IMR-90 (cell line): ENCODE results near the gene TSGA10IP. TPM values are rescaled to one million over a fixed set of nuclear protein-coding genes. Genes with fewer than 3 reads are reported as not detected.

Source experiments
- ATAC-seq: fragments of 200-7000 bp; cut with Tn5 transposase; 2 replicates; pipeline ENCODE4 v1.9.1; 2020; ENCODE audit warnings: low read depth, mild to moderate bottlenecking, moderate library complexity
- BruUV-seq: library from RNA; stranded (reverse); fragments of 400-500 nt; replicated peaks from 2 replicates; lab custom pipeline; 2021; lab: Mats Ljungman, UMichigan
- CTCF ChIA-PET: fragments of 300-600 bp; formaldehyde crosslinking; extraction: SDS; loops from one replicate; lab custom pipeline; 2021; ENCODE audit warnings: antibody characterized with exemption; lab: Yijun Ruan, JAX
- POLR2A ChIA-PET: fragments of 300-600 bp; sonication (Branson Sonifier 250); formaldehyde crosslinking; loops from one replicate; lab custom pipeline; 2022; ENCODE audit warnings: antibody characterized with exemption; ENCODE audit not compliant: unreplicated experiment; lab: Charles Lee
- DNase-seq: peaks from one replicate; pipeline ENCODE4 v3.0.0; 2013
- H2AFZ ChIP-seq: replicated peaks from 2 replicates; pipeline ENCODE3; 2013; ENCODE audit warnings: low read length, mild to moderate bottlenecking; ENCODE audit not compliant: poor library complexity
- H2AK5ac ChIP-seq: 2 replicates; pipeline ENCODE4 v1.6.1; 2013; ENCODE audit warnings: low read depth, low read length, inconsistent platforms
- H2AK9ac ChIP-seq: replicated peaks from 2 replicates; pipeline ENCODE3; 2013; ENCODE audit warnings: mild to moderate bottlenecking, low read depth, low read length, moderate library complexity; ENCODE audit not compliant: poor library complexity
- H2BK120ac ChIP-seq: 2 replicates; pipeline ENCODE4 v1.6.1; 2013; ENCODE audit warnings: low read depth, low read length, inconsistent platforms
- H2BK15ac ChIP-seq: 3 replicates; pipeline ENCODE4 v1.6.1; 2013; ENCODE audit warnings: low read depth, low read length, inconsistent platforms
- H2BK20ac ChIP-seq: 2 replicates; pipeline ENCODE4 v1.6.1; 2013; ENCODE audit warnings: low read depth, mild to moderate bottlenecking, inconsistent platforms, low read length, moderate library complexity
- H2BK5ac ChIP-seq: 2 replicates; pipeline ENCODE4 v1.6.1; 2013; ENCODE audit warnings: mild to moderate bottlenecking, low read depth, low read length, inconsistent platforms; ENCODE audit not compliant: poor library complexity, severe bottlenecking
- H3K14ac ChIP-seq: replicated peaks from 2 replicates; pipeline ENCODE4 v1.6.1; 2013; ENCODE audit warnings: low read depth, low read length, inconsistent platforms
- H3K18ac ChIP-seq: 2 replicates; pipeline ENCODE4 v1.6.1; 2013; ENCODE audit warnings: low read depth, low read length, control low read depth
- H3K23ac ChIP-seq: 2 replicates; pipeline ENCODE4 v1.6.1; 2013; ENCODE audit warnings: low read depth, low read length, inconsistent platforms
- H3K27ac ChIP-seq: 2 replicates; pipeline ENCODE4 v1.5.1; 2013; ENCODE audit warnings: mild to moderate bottlenecking, control low read depth, low read length; ENCODE audit not compliant: insufficient read depth
- H3K27me3 ChIP-seq: 2 replicates; pipeline ENCODE4 v1.6.1; 2013; ENCODE audit warnings: low read length; ENCODE audit not compliant: control insufficient read depth, insufficient read depth
- H3K36me3 ChIP-seq: 2 replicates; pipeline ENCODE4 v1.6.1; 2013; ENCODE audit warnings: low read length, mixed read lengths; ENCODE audit not compliant: control insufficient read depth, insufficient read depth
- H3K4ac ChIP-seq: 2 replicates; pipeline ENCODE4 v1.6.1; 2013; ENCODE audit warnings: low read depth, low read length, inconsistent platforms
- H3K4me1 ChIP-seq: 2 replicates; pipeline ENCODE4 v1.6.1; 2013; ENCODE audit warnings: low read length, mixed read lengths; ENCODE audit not compliant: control insufficient read depth, insufficient read depth
- H3K4me2 ChIP-seq: 2 replicates; pipeline ENCODE4 v1.6.1; 2013; ENCODE audit warnings: low read depth, mild to moderate bottlenecking, control low read depth, low read length, moderate library complexity
- H3K4me3 ChIP-seq: 2 replicates; pipeline ENCODE4 v1.5.1; 2013; ENCODE audit warnings: low read depth, mild to moderate bottlenecking, control low read depth, low read length, moderate library complexity; ENCODE audit not compliant: insufficient read depth
- H3K56ac ChIP-seq: 2 replicates; pipeline ENCODE4 v1.6.1; 2013; ENCODE audit warnings: low read length, inconsistent platforms; ENCODE audit not compliant: insufficient read depth; ENCODE audit errors: extremely low read depth
- H3K79me1 ChIP-seq, 2 experiments: 2 replicates each; pipeline ENCODE4 v1.6.1; 2013; ENCODE audit warnings: low read length in 2 of 2, inconsistent platforms in 1 of 2, low read depth in 1 of 2
- H3K9ac ChIP-seq: 2 replicates; pipeline ENCODE4 v1.6.1; 2013; ENCODE audit warnings: low read depth, low read length, control low read depth
- H3K9me1 ChIP-seq: 2 replicates; pipeline ENCODE4 v1.6.1; 2013; ENCODE audit warnings: low read length, inconsistent platforms; ENCODE audit not compliant: insufficient read depth
- H3K9me3 ChIP-seq: 2 replicates; pipeline ENCODE4 v1.6.1; 2013; ENCODE audit warnings: low read length; ENCODE audit not compliant: control insufficient read depth, insufficient read depth
- H4K20me1 ChIP-seq: 2 replicates; pipeline ENCODE4 v1.6.1; 2013; ENCODE audit warnings: low read length, inconsistent platforms; ENCODE audit not compliant: insufficient read depth
- H4K5ac ChIP-seq: 2 replicates; pipeline ENCODE4 v1.6.1; 2013; ENCODE audit warnings: mild to moderate bottlenecking, low read depth, low read length, control low read depth
- H4K8ac ChIP-seq, 2 experiments: 2 replicates each; pipeline ENCODE4 v1.6.1; 2013; ENCODE audit warnings: low read depth in 2 of 2, low read length in 2 of 2, control low read depth in 1 of 2, inconsistent platforms in 1 of 2
- H4K91ac ChIP-seq: 2 replicates; pipeline ENCODE4 v1.6.1; 2013; ENCODE audit warnings: low read depth, low read length, inconsistent platforms; ENCODE audit not compliant: insufficient read depth
- MAZ ChIP-seq: IDR thresholded peaks from 2 replicates; pipeline ENCODE4 v1.6.1; 2012; ENCODE audit warnings: low read depth, mild to moderate bottlenecking, low read length, improper control_type of control experiment, moderate library complexity, borderline replicate concordance
- RAD21 ChIP-seq: IDR thresholded peaks from 2 replicates; pipeline ENCODE4 v1.6.1; 2012; ENCODE audit warnings: low read length, improper control_type of control experiment
- RCOR1 ChIP-seq: IDR thresholded peaks from 2 replicates; pipeline ENCODE4 v1.6.1; 2012; ENCODE audit warnings: mild to moderate bottlenecking, low read length, improper control_type of control experiment; ENCODE audit not compliant: insufficient replicate concordance
- WGBS, 2 experiments: methylation state at CpG; one replicate each; pipeline versions ENCODE4 v1.1.5 to v1.1.7; 2013; ENCODE audit warnings: missing lambda C conversion rate in 2 of 2; ENCODE audit not compliant: insufficient read length in 1 of 2; ENCODE audit errors: extremely low coverage in 2 of 2; 5-methylcytosine and 5-hydroxymethylcytosine counted together
- dilution Hi-C: fragments of 300-500 bp; cut with HindIII; formaldehyde crosslinking; loops from one replicate; pipeline ENCODE4 v1.14.3; 2018; ENCODE audit warnings: low sequenced_read_pairs; ENCODE audit not compliant: unreplicated experiment
- in situ Hi-C: fragments of 300-500 bp; cut with MboI; formaldehyde crosslinking; loops from 3 replicates; pipeline ENCODE4 v1.14.3; 2019; ENCODE audit warnings: low sequenced_read_pairs, inconsistent platforms, mixed read lengths
- intact Hi-C: fragments of 100-400 bp; cut with micrococcal nuclease; formaldehyde crosslinking; loops from 2 replicates; pipeline ENCODE4 v1.10.0; 2022
- polyA plus RNA-seq, 3 experiments: library from polyadenylated mRNA; depleted of rRNA; stranded (reverse); fragments of >200 nt; gene quantifications; 2 replicates each; pipeline ENCODE4 v1.2.3, GENCODE V29; 2012; ENCODE audit warnings: low replicate concordance in 1 of 3
- total RNA-seq: library from RNA; depleted of rRNA; stranded (reverse); fragments of >200 nt; gene quantifications from 2 replicates; pipeline ENCODE4 v1.2.3, GENCODE V29; 2012

Gene TSGA10IP
- total and polyA plus RNA-seq, 2 of the 4 experiments (the other 2 are of a cell fraction) = 0.21 TPM; not detected in 1

DNA sequence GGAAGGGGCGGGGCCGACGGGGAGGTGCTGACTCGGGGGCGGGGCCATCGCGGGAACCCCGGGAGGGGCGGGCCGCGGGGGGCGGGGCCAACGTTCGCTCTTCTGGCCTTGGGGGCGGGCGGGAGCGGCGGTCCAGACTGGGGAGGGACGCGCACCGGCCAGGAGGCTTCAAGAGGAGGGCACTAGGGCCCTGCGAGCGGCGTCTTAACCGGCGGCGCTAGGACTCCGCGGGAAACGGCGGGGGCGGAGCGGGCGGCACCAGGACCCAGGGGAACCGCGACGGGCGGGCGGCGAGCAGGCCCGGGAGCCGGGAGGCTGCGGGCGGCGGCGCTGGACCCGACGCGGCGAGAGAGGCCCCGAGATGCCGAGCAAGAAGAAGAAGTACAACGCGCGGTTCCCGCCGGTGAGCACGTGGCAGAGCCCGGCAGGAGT, 26.1 kb upstream of the TSGA10IP start, which contains the start of gene DRAP1 (continued):
- TF ChIP-seq MAZ = peak; percentile 98

DNA sequence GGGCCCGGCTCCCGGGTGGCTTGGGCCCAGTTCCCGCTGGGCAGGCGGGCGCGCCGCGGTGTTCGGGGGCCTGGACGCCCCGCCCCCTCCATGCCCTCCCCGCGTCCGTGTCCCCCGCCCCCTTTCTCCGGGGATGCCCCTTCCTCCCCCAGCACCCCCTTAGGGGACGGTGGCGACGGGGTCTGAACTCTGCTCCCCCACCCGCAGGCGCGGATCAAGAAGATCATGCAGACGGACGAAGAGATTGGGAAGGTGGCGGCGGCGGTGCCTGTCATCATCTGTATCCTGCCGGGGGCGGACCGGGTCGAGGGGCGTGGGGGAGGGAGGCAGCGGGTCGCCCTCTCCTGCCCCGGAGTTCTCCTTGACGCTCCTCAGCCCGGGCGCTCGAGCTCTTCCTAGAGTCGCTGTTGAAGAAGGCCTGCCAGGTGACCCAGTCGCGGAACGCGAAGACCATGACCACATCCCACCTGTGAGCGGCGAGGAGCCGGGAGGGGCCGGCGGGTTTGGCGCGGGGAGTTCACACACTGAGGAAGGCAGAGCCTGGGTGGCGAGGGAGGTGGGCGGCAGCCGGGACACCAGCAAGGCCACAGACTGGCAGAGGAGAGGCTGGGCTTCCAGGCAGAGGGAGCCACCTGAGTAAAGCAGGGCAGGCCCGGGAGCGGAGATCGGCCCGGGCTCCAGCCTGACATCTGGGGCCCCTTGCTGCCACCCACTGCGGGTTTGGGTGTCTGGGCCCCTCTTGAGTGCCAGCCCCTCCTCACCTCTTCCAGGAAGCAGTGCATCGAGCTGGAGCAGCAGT, 25.5 kb upstream of the TSGA10IP start:
- WGBS, 2 experiments = 1% methylated on average over 19 of the region's 60 CpGs; no CpG with 5 or more reads in 1 of the 2 experiments
- H3K4me2 ChIP-seq = peak overlapping the region; percentile 84
- DNase-seq = no peak
- H4K91ac ChIP-seq = peak overlapping the region; percentile 51
- H3K4ac ChIP-seq = peak overlapping the region; percentile 73
- ChIA-PET POLR2A (no interaction called here), CTCF (no interaction called here)
- H3K9me3 ChIP-seq = no peaks in the 10 kb centered on the region
- H3K23ac ChIP-seq = peak overlapping the region; percentile 62; the same call in 1 of the 2 replicates
- peaks cover 11% of the 10 kb centered on the region for H4K20me1 ChIP-seq
- TF ChIP-seq RAD21 (0 out of 2 replicates have a peak, but pooled peaks have one; percentile 1), RCOR1 (no peak)
- peaks cover 15 to 51% of the 10 kb centered on the region in 2 experiments for H3K79me1 ChIP-seq
- H4K5ac ChIP-seq = no peak overlapping the region
- peak overlapping the region; percentile 70 for H3K14ac ChIP-seq
- peak overlapping the region; percentile 94 for H2AFZ ChIP-seq
- H3K9me1 ChIP-seq = peaks cover 23% of the 10 kb centered on the region
- H2BK5ac ChIP-seq = peak overlapping the region; percentile 85
- H3K18ac ChIP-seq = no peak overlapping the region
- peaks cover 37% of the 10 kb centered on the region for H3K36me3 ChIP-seq
- dilution Hi-C loops (no loop called here), intact Hi-C loops (loop anchor here (5.0 kb wide), 1 partner anchor 43 kb away; the partner anchor contains the start of gene SART1), in situ Hi-C loops (no loop called here)
- peak overlapping the region; percentile 93 for H3K27ac ChIP-seq
- H2BK20ac ChIP-seq = no peak overlapping the region
- no peaks in the 10 kb centered on the region for H3K27me3 ChIP-seq
- peak overlapping the region; percentile 98 for H2AK9ac ChIP-seq
- ATAC-seq = peak; percentile 21
- peak overlapping the region; percentile 78 for H3K9ac ChIP-seq
- peak overlapping the region; percentile 58; the same call in 1 of the 2 replicates for H2BK120ac ChIP-seq
- peaks cover 38% of the 10 kb centered on the region for H3K4me1 ChIP-seq
- peak overlapping the region; percentile 91 for H3K4me3 ChIP-seq
- no peak overlapping the region; the same call in 2 of the 3 replicates for H2BK15ac ChIP-seq
- TSS peak; percentile 76 for BruUV-seq
- peak overlapping the region; percentile 55 for H3K56ac ChIP-seq
- peak overlapping the region in 1 of 2 experiments; percentile 57; a peak in 1 of 4 replicates for H4K8ac ChIP-seq
- H2AK5ac ChIP-seq = peak overlapping the region; percentile 66
